ENCODE measurements around the gene NAV2.

- TF ChIP-seq, protein P1, sequence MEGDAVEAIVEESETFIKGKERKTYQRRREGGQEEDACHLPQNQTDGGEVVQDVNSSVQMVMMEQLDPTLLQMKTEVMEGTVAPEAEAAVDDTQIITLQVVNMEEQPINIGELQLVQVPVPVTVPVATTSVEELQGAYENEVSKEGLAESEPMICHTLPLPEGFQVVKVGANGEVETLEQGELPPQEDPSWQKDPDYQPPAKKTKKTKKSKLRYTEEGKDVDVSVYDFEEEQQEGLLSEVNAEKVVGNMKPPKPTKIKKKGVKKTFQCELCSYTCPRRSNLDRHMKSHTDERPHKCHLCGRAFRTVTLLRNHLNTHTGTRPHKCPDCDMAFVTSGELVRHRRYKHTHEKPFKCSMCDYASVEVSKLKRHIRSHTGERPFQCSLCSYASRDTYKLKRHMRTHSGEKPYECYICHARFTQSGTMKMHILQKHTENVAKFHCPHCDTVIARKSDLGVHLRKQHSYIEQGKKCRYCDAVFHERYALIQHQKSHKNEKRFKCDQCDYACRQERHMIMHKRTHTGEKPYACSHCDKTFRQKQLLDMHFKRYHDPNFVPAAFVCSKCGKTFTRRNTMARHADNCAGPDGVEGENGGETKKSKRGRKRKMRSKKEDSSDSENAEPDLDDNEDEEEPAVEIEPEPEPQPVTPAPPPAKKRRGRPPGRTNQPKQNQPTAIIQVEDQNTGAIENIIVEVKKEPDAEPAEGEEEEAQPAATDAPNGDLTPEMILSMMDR (conservative IDR thresholded peaks at IDR 0.05 in 1 of 2, IDR thresholded peaks at IDR 0.05 in 1 of 2; ENCODE audit: extremely low read depth in 1 of 2, insufficient read depth in 1 of 2, low read depth in 1 of 2, low read length in 2 of 2), result no peak
- no peak for TF ChIP-seq EZH2 (IDR thresholded peaks at IDR 0.05; ENCODE audit: borderline replicate concordance, low read length)
These were observed 62.4 kb downstream of the NAV2 start for GRCh38 chr11:19774817-19775580.
